ENCODE data around the gene CYTH1. TPM values are rescaled to one million over a fixed set of nuclear protein-coding genes. Genes with fewer than 3 reads are reported as not detected.
A peak's percentile ranks its signal among the peaks of the same experiment; 100 is the strongest.

Gene CYTH1
- total RNA-seq, result 100 to 1,000 TPM; 113 to 295 (median 121) TPM

- peak; percentile 10 to 40 for TF ChIP-seq POLR2AphosphoS5 (IDR thresholded peaks at IDR 0.05)
- TF ChIP-seq, protein P1, sequence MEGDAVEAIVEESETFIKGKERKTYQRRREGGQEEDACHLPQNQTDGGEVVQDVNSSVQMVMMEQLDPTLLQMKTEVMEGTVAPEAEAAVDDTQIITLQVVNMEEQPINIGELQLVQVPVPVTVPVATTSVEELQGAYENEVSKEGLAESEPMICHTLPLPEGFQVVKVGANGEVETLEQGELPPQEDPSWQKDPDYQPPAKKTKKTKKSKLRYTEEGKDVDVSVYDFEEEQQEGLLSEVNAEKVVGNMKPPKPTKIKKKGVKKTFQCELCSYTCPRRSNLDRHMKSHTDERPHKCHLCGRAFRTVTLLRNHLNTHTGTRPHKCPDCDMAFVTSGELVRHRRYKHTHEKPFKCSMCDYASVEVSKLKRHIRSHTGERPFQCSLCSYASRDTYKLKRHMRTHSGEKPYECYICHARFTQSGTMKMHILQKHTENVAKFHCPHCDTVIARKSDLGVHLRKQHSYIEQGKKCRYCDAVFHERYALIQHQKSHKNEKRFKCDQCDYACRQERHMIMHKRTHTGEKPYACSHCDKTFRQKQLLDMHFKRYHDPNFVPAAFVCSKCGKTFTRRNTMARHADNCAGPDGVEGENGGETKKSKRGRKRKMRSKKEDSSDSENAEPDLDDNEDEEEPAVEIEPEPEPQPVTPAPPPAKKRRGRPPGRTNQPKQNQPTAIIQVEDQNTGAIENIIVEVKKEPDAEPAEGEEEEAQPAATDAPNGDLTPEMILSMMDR (IDR thresholded peaks at IDR 0.05), result no peak
- TF ChIP-seq POLR2A (IDR thresholded peaks at IDR 0.05), result peak in 2 of 4 donors; percentile 81 to 85
- H3K27ac ChIP-seq, result peak within 1 kb of the TSS; percentile 96 to 100 (median 98)
- ATAC-seq (ENCODE audit: low FRiP score in 2 of 2) (no peak), DNase-seq (no peak)
- H3K4me1 ChIP-seq, result peaks cover 22 to 57% (median 41%) of the 10 kb centered on the region in 4 donors
- peak within 1 kb of the TSS; percentile 87 to 97 (median 96) for H3K4me3 ChIP-seq
- WGBS, 2 donors, result 0 to 2% methylated on average over 1 to 23 of the region's 64 CpGs
- no peaks in the 10 kb centered on the region for H3K36me3 ChIP-seq
- H3K27me3 ChIP-seq, result no peaks in the 10 kb centered on the region
- no peaks in the 10 kb centered on the region for H3K9me3 ChIP-seq
These were observed at the start of gene CYTH1 for GRCh38 chr17:78781893-78782304. CYTH1 (minus strand) TSS chr17:78782273; CDS start chr17:78782223, 50 bp downstream.

DNA sequence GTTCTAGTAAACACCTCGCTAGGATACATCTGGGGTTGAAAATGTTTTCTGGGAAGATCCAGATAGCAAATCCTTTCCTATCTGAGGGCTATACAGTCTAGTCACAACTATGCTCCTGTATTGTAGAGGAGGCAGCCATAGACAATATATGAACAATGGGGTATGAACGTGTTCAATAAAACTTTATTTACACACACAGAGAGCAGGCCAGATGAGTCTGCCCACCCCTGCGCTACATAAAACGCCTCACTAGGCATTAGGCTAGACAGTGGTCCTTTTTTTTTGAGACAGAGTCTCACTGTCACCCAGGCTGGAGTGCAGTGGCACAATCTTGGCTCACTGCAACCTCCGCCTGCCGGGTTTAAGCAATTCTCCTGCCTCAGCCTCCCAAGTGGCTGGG, 47.4 kb upstream of the CYTH1 start:
- no peaks in the 10 kb centered on the region for H3K9me3 ChIP-seq
- no peak for DNase-seq
- H3K36me3 ChIP-seq, result peaks cover 53 to 100% (median 81%) of the 10 kb centered on the region in 4 donors
- H3K4me3 ChIP-seq, result no peak overlapping the region
- H3K27me3 ChIP-seq, result no peaks in the 10 kb centered on the region
- WGBS, 2 donors, result 98 to 100% methylated on average over 6 of the region's 6 CpGs
- H3K27ac ChIP-seq, result no peak overlapping the region
- no peak for ATAC-seq (ENCODE audit: low FRiP score in 2 of 2)
- TF ChIP-seq EP300 (IDR thresholded peaks at IDR 0.05) (no peak), POLR2AphosphoS5 (IDR thresholded peaks at IDR 0.05) (no peak), POLR2A (IDR thresholded peaks at IDR 0.05) (no peak)
- TF ChIP-seq, protein P1 (IDR thresholded peaks at IDR 0.05), result no peak
- H3K4me1 ChIP-seq, result peaks cover 0 to 21% (median 0%) of the 10 kb centered on the region in 4 donors

- no peak for DNase-seq
- peaks cover 0 to 21% (median 0%) of the 10 kb centered on the region in 4 donors for H3K4me1 ChIP-seq
- no peak overlapping the region for H3K27ac ChIP-seq
- 91 to 93% methylated on average over 14 of the region's 14 CpGs for WGBS, 2 donors
- TF ChIP-seq POLR2A (IDR thresholded peaks at IDR 0.05), result no peak
- no peak for TF ChIP-seq EP300 (IDR thresholded peaks at IDR 0.05)
- TF ChIP-seq, protein P1 (IDR thresholded peaks at IDR 0.05), result no peak
- no peak for TF ChIP-seq POLR2AphosphoS5 (IDR thresholded peaks at IDR 0.05)
- peaks cover 54 to 100% (median 81%) of the 10 kb centered on the region in 4 donors for H3K36me3 ChIP-seq
- H3K9me3 ChIP-seq, result no peaks in the 10 kb centered on the region
- no peaks in the 10 kb centered on the region for H3K27me3 ChIP-seq
- ATAC-seq (ENCODE audit: low FRiP score in 2 of 2), result peak; percentile 37 to 41
- H3K4me3 ChIP-seq, result no peak overlapping the region
These were observed 46.6 kb upstream of the CYTH1 start for GRCh38 chr17:78828470-78829185.

DNA sequence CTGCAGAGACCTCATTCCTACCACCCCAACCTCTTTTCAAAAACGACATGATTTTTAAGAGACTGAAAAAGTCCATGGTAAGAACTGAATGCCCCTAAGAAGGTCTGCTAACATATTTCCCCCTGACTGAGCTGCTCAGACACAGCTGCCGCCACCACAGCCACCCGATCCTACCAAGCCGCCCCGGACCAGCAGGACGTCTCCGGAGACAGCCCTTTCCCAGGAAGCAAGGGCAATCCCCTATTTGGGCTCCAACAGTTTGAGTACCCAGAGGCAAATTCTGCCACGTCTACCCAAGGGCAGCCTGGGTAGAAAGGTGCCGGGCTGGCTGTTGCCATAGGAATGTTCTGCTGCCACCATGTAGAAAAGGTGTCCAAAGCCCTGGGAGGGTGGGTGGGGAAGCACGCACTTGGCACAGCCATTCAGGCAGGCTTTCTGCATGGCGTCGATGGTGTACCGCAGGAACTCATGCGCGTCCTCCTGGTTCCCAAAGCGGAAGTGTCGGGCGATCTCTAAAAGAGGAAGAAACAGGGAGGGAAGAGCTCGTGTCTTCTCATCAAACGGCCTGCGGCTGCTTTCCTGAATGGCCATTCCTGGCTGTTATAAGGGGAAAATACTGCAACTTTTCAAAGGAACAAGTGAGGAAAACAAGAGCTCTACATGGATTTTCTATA, 44.9 kb upstream of the CYTH1 start:
- DNase-seq (peak in 1 of 2 donors; percentile 74), ATAC-seq (ENCODE audit: low FRiP score in 2 of 2) (peak in 1 of 2 donors; percentile 63)
- Histone ChIP-seq H3K27me3 (no peaks in the 10 kb centered on the region), H3K4me3 (no peak overlapping the region), H3K9me3 (no peaks in the 10 kb centered on the region), H3K27ac (peak overlapping the region in 2 of 4 donors; percentile 31 to 59), H3K36me3 (peaks cover 51 to 100% (median 81%) of the 10 kb centered on the region in 4 donors), H3K4me1 (peaks cover 0 to 21% (median 0%) of the 10 kb centered on the region in 4 donors)
- WGBS, 2 donors, result 78 to 85% methylated on average over 17 to 21 of the region's 21 CpGs
- no peak for TF ChIP-seq EP300 (IDR thresholded peaks at IDR 0.05)
- no peak for TF ChIP-seq POLR2A (IDR thresholded peaks at IDR 0.05)
- no peak for TF ChIP-seq POLR2AphosphoS5 (IDR thresholded peaks at IDR 0.05)
- TF ChIP-seq, protein P1 (IDR thresholded peaks at IDR 0.05), result no peak

Data from upper lobe of left lung (tissue), 6 donors.